A549 (cell line): ENCODE measurements around the gene DERL2. TPM values are rescaled to one million over a fixed set of nuclear protein-coding genes. Genes with fewer than 3 reads are reported as not detected.
A peak's percentile ranks its signal among the peaks of the same experiment; 100 is the strongest.

ENCODE experiments used
- ATAC-seq, 2 experiments: fragments of 200-7000 bp in 1 of 2; fragments of >200 bp in 1 of 2; cut with Nextera tagmentation in 1 of 2; cut with Tn5 transposase in 1 of 2; 3 replicates each; pipeline versions ENCODE4 v1.8.0 to v1.9.1; 2018 to 2020; ENCODE audit warnings: mild to moderate bottlenecking in 1 of 2, moderate library complexity in 1 of 2
- CTCF ChIA-PET: fragments of 300-600 bp; sonication (Branson Sonifier 250); formaldehyde crosslinking; extraction: SDS; loops from one replicate; lab custom pipeline; 2021; ENCODE audit warnings: antibody characterized with exemption, inconsistent platforms; lab: Yijun Ruan, JAX
- POLR2A ChIA-PET: fragments of 350-600 bp; formaldehyde crosslinking; extraction: SDS; loops from one replicate; lab custom pipeline; 2021; ENCODE audit warnings: antibody characterized with exemption, inconsistent platforms; lab: Yijun Ruan, JAX
- DNase-seq, 2 experiments: peaks; one replicate each; pipeline versions ENCODE4 v3.0.0 to v3.0.0-alpha.2; 2011 to 2016; ENCODE audit warnings: low read depth in 1 of 2, low spot score in 1 of 2
- FAIRE-seq: peaks from 2 replicates; lab custom pipeline; 2011; peaks lifted over from hg19 to GRCh38; lab: Jason Lieb, UNC
- H3K27ac ChIP-seq, 2 experiments: fragments of >200 bp; sonication (Bioruptor Twin); formaldehyde crosslinking; 3 replicates each; pipeline ENCODE4 v1.5.1; 2016 to 2017
- H3K4me1 ChIP-seq: fragments of >200 bp; sonication (Bioruptor Twin); formaldehyde crosslinking; 3 replicates; pipeline ENCODE4 v1.6.1; 2016
- H3K4me2 ChIP-seq: fragments of >200 bp; sonication (Bioruptor Twin); formaldehyde crosslinking; 3 replicates; pipeline ENCODE4 v1.6.1; 2016
- H3K4me3 ChIP-seq: fragments of >200 bp; sonication (Bioruptor Twin); formaldehyde crosslinking; 3 replicates; pipeline ENCODE4 v1.5.1; 2016
- H3K9me3 ChIP-seq: fragments of >200 bp; sonication (Bioruptor Twin); formaldehyde crosslinking; 3 replicates; pipeline ENCODE4 v1.6.1; 2016
- CBX8 ChIP-seq: fragments of 200-600 bp; sonication (generic); IDR thresholded peaks from 2 replicates; pipeline ENCODE4 v1.6.1; 2016
- CHD2 ChIP-seq: fragments of 150-350 bp; IDR thresholded peaks from 2 replicates; pipeline ENCODE4 v1.6.1; 2014; ENCODE audit warnings: low read length; ENCODE audit not compliant: partially characterized antibody
- CHD4 ChIP-seq: fragments of 200-600 bp; sonication (generic); IDR thresholded peaks from 2 replicates; pipeline ENCODE4 v1.6.1; 2016; ENCODE audit warnings: antibody characterized with exemption, mild to moderate bottlenecking, borderline replicate concordance
- CTCF ChIP-seq: fragments of >200 bp; sonication (Bioruptor Twin); formaldehyde crosslinking; IDR thresholded peaks from 3 replicates; pipeline ENCODE4 v1.5.1; 2016
- EHMT2 ChIP-seq: fragments of 200-600 bp; sonication (generic); IDR thresholded peaks from 2 replicates; pipeline ENCODE4 v1.6.1; 2016; ENCODE audit warnings: antibody characterized with exemption, low read depth, mild to moderate bottlenecking, moderate library complexity
- ELK1 ChIP-seq: fragments of 150-350 bp; IDR thresholded peaks from 2 replicates; pipeline ENCODE4 v1.6.1; 2014; ENCODE audit warnings: low read depth, mild to moderate bottlenecking, low read length
- EP300 ChIP-seq, 2 experiments: fragments of >200 bp; sonication (Bioruptor Twin); formaldehyde crosslinking; IDR thresholded peaks; 2 replicates in 1 of 2; 3 replicates in 1 of 2; pipeline ENCODE4 v1.6.1; 2016 to 2017
- ESRRA ChIP-seq: fragments of 150-350 bp; IDR thresholded peaks from 2 replicates; pipeline ENCODE4 v1.6.1; 2014; ENCODE audit warnings: mild to moderate bottlenecking, low read length, borderline replicate concordance
- FOSB ChIP-seq: fragments of 250-450 bp; sonication (Bioruptor Pico); IDR thresholded peaks from 2 replicates; pipeline ENCODE4 v1.5.0; 2020; ENCODE audit warnings: mild to moderate bottlenecking, moderate library complexity
- FOXS1 ChIP-seq: fragments of 250-450 bp; sonication (Bioruptor Pico); IDR thresholded peaks from 2 replicates; pipeline ENCODE4 v1.5.0; 2020; ENCODE audit warnings: mild to moderate bottlenecking, moderate library complexity
- HDAC2 ChIP-seq: fragments of 200-600 bp; sonication (generic); IDR thresholded peaks from 2 replicates; pipeline ENCODE4 v1.6.1; 2016
- HOXB5 ChIP-seq: fragments of 250-450 bp; sonication (Bioruptor Pico); IDR thresholded peaks from 2 replicates; pipeline ENCODE4 v1.5.0; 2020; ENCODE audit warnings: mild to moderate bottlenecking, moderate library complexity
- MYC ChIP-seq: IDR thresholded peaks from 2 replicates; pipeline ENCODE4 v1.6.1; 2012; ENCODE audit warnings: mild to moderate bottlenecking, inconsistent platforms, low read length, improper control_type of control experiment, borderline replicate concordance
- NPAS2 ChIP-seq: fragments of 250-450 bp; sonication (Bioruptor Pico); IDR thresholded peaks from 2 replicates; pipeline ENCODE4 v1.8.0; 2022; ENCODE audit warnings: mild to moderate bottlenecking, moderate library complexity, borderline replicate concordance
- NR3C1 ChIP-seq: fragments of >200 bp; sonication (Bioruptor Twin); formaldehyde crosslinking; IDR thresholded peaks from 3 replicates; pipeline ENCODE4 v1.6.1; 2017
- RARB ChIP-seq: fragments of 250-450 bp; sonication (Bioruptor Pico); IDR thresholded peaks from 2 replicates; pipeline ENCODE4 v1.8.0; 2021; ENCODE audit warnings: mild to moderate bottlenecking, moderate library complexity
- REST ChIP-seq: fragments of 200-600 bp; sonication (generic); IDR thresholded peaks from 2 replicates; pipeline ENCODE4 v1.6.1; 2016; ENCODE audit warnings: antibody characterized with exemption, mild to moderate bottlenecking, moderate library complexity
- SMC3 ChIP-seq: fragments of >200 bp; sonication (Bioruptor Twin); formaldehyde crosslinking; IDR thresholded peaks from 3 replicates; pipeline ENCODE4 v1.6.1; 2018; ENCODE audit warnings: inconsistent platforms
- TFCP2L1 ChIP-seq: fragments of 250-450 bp; sonication (Bioruptor Pico); IDR thresholded peaks from 2 replicates; pipeline ENCODE4 v1.5.0; 2021; ENCODE audit warnings: mild to moderate bottlenecking
- USF2 ChIP-seq: fragments of 450-650 bp; IDR thresholded peaks from 2 replicates; pipeline ENCODE4 v1.6.1; 2014; ENCODE audit warnings: antibody characterized with exemption
- ZC3H11A ChIP-seq: fragments of 450-650 bp; IDR thresholded peaks from 2 replicates; pipeline ENCODE4 v1.6.1; 2014; ENCODE audit warnings: antibody characterized with exemption, mild to moderate bottlenecking
- ZSCAN20 ChIP-seq: fragments of 250-450 bp; sonication (Bioruptor Pico); IDR thresholded peaks from 2 replicates; pipeline ENCODE4 v1.8.0; 2022; ENCODE audit warnings: mild to moderate bottlenecking, moderate library complexity
- WGBS: methylation state at CpG from one replicate; pipeline ENCODE4 v1.1.6; 2017; ENCODE audit errors: missing lambda C conversion rate; 5-methylcytosine and 5-hydroxymethylcytosine counted together
- polyA plus RNA-seq, 4 experiments: library from polyadenylated mRNA; depleted of rRNA in 3 of 4; stranded (reverse); fragments of >200 nt; fragmentation: RNase III in 1 of 4; extraction: RNeasy Plus Mini Kit Qiagen cat#74134 plus additional on column Dnase treatment in 1 of 4; gene quantifications; 2 replicates in 3 of 4; 3 replicates in 1 of 4; pipeline ENCODE4 v1.2.3, GENCODE V29; 2011 to 2017
- TF ChIP-seq, protein P1 (sequence below): fragments of >200 bp; sonication (Bioruptor Twin); formaldehyde crosslinking; IDR thresholded peaks from 3 replicates; pipeline ENCODE4 v1.6.1; 2016

The DERL2 gene
- polyA plus RNA-seq, 2 of the 4 experiments (the other 2 are of a cell fraction), result 113 to 139 TPM

GRCh38 chr17:5488752-5489151 is 2.8 kb upstream of the DERL2 start:
- FAIRE-seq (no peak), ATAC-seq (no peak), DNase-seq (no peak)
- CTCF ChIA-PET, result interaction anchor here (0.6 to 5.7 kb wide), 4 partner anchors 12 to 914 kb away, joined by 3 to 43 read pairs (median 5); partner anchors contain the start of gene C1QBP
- no peak overlapping the region for H3K4me3 ChIP-seq
- no peak overlapping the region for H3K4me2 ChIP-seq
- 91% methylated on average over 8 of the region's 8 CpGs for WGBS
- no peak overlapping the region for H3K27ac ChIP-seq
- POLR2A ChIA-PET, result no interaction called here
- TF ChIP-seq HOXB5, result no peak
- TF ChIP-seq CTCF, result no peak
- no peak for TF ChIP-seq RARB (CRISPR knock-in tag)
- TF ChIP-seq, protein P1, sequence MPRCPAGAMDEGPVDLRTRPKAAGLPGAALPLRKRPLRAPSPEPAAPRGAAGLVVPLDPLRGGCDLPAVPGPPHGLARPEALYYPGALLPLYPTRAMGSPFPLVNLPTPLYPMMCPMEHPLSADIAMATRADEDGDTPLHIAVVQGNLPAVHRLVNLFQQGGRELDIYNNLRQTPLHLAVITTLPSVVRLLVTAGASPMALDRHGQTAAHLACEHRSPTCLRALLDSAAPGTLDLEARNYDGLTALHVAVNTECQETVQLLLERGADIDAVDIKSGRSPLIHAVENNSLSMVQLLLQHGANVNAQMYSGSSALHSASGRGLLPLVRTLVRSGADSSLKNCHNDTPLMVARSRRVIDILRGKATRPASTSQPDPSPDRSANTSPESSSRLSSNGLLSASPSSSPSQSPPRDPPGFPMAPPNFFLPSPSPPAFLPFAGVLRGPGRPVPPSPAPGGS, result no peak
- TF ChIP-seq CBX8, result no peak
- TF ChIP-seq REST, result no peak
- TF ChIP-seq ELK1, result no peak
- no peak for TF ChIP-seq HDAC2
- no peak for TF ChIP-seq EHMT2
- TF ChIP-seq SMC3, result no peak
- TF ChIP-seq USF2, result no peak
- TF ChIP-seq ESRRA, result no peak
- TF ChIP-seq EP300 (IDR thresholded peaks at IDR 0.05), result no peak
- peaks cover 11% of the 10 kb centered on the region; the same call in 2 of the 3 replicates for H3K4me1 ChIP-seq
- H3K9me3 ChIP-seq, result peaks cover 64% of the 10 kb centered on the region

DNA sequence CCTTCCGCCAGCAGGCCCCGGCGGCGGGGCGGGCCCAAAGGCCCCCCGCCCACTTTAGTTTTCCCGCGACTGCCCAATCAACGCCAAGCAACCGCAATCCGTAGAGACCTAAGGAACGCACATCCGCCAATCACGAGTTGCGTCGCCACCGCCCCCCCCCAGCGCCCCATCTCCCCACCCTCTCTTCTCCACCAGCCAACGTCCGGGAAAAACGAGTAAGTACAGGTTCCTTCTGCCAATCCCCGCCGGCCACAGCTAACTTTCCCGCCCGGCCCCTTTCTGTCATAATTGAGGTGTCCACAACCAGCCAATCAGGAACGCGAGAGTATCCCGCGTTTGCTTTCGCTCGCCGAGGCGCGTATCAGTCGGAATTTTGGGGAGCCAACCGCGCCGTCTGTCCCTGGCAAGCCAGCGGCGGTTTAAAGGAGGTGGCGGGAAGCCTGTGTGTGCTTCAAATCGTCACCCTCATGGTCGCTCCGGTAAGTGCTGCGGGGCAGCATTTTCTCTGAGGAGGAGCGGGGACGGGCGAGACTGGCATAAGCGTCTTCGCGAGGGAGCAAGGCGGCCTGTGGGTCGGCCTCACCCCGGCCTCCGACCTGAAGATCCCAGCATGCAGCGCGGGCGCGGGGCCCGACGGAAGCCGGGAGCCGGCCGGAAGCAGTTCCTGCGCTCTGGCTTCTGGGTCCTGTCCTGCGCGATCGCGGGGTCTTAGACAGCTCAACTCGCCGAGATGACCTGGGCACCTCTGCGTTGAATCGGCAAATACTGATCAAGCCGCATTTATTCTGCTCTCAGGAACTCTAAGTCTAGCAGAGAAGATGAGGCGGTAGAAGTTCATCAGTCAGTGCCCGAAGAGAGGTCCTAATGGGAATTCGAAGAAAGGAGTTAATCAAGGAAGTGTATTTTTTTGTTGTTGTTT is 487 bp upstream of the DERL2 start, which contains the start of gene MIS12:
MIS12 (plus strand) TSS at position 361 of the 919 bp plus-strand sequence. CDS start 2,297 bp downstream, outside the sequence.
- DNase-seq, result peak; percentile 100
- H3K4me2 ChIP-seq, result peak within 1 kb of the TSS; percentile 86
- 3% methylated on average over 49 of the region's 77 CpGs for WGBS
- ChIA-PET POLR2A (interaction anchor here (0.6 to 3.0 kb wide), 20 partner anchors 8 to 958 kb away, joined by 3 to 41 read pairs (median 4); partner anchors contain the start of genes C1QBP, DHX33, NUP88 and PIMREG), CTCF (interaction anchor here (1.4 to 5.7 kb wide), 4 partner anchors 9 to 46 kb away, joined by 3 to 43 read pairs (median 9); partner anchors contain the start of gene C1QBP)
- peak within 1 kb of the TSS; percentile 93 for H3K4me3 ChIP-seq
- ATAC-seq, result peak; percentile 97
- H3K27ac ChIP-seq, result peak within 1 kb of the TSS; percentile 93 to 95
- no peak for FAIRE-seq
- peaks cover 11% of the 10 kb centered on the region; the same call in 2 of the 3 replicates for H3K4me1 ChIP-seq
- H3K9me3 ChIP-seq, result peaks cover 42% of the 10 kb centered on the region
- TF ChIP-seq TFCP2L1, result peak; percentile 95
- TF ChIP-seq FOXS1, result 0 out of 2 replicates have a peak, but pooled peaks have one; percentile 12
- no peak for TF ChIP-seq CHD2
- TF ChIP-seq FOSB (CRISPR knock-in tag), result no peak
- no peak for TF ChIP-seq EP300 (IDR thresholded peaks at IDR 0.05)
- TF ChIP-seq MYC, result peak; percentile 51; the same call in 1 of the 2 replicates
- TF ChIP-seq NR3C1, result no peak
- no peak for TF ChIP-seq ZSCAN20
- peak; percentile 40; the same call in 1 of the 2 replicates for TF ChIP-seq USF2
- no peak for TF ChIP-seq CHD4
- peak; percentile 54; the same call in 1 of the 2 replicates for TF ChIP-seq NPAS2 (CRISPR knock-in tag)
- TF ChIP-seq ELK1, result no peak
- TF ChIP-seq ZC3H11A, result no peak
